HK-2 (cell line): ENCODE data around the gene OPRL1.

ENCODE experiments used
- DNase-seq: peaks from one replicate; pipeline ENCODE4 v3.0.0-alpha.2; 2018; ENCODE audit not compliant: unreplicated experiment

The OPRL1 gene

DNA sequence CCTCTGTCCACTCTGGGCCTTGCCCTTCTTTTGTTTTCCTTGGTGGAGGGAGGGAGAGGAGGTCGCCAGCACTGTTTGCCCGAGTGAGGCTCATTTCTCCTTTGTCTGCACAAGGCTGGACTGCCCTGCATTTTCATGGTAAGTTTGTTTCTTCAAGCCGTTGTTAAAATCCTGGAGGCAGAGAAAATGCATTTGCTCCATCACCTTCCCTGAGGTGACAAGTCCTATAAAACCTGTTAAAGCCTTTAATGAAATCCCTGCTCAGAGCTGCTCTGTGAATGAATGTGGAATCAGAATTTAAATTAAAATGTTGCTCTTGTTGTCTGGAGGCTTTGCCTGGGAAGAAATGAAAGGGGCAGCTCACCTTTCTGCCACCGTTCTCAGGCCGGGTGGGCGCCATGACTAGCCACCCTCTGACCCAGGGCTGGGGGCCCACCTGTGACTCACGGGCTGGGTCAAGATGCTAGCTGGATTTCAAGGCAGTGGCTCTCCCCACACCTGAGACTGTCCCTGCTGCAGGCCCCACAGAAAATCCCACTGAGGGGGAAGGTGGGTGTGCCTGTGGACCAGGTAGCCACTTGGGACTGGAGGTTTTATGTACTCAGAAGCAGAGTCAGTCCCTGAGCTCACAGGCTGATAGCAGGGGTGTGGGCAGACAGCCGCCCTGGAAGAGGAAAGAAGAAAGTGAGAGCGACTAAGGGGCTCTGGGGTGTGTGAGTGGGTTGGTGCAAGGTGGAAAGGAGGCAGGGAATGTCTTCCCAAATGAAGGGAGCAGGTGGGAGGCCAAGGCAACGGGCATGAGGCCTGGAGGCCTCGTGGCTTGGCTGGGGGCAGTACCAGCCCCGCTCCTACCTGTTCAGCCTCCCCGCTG lies 60.4 kb downstream of the OPRL1 start:
- no peak for DNase-seq

DNA sequence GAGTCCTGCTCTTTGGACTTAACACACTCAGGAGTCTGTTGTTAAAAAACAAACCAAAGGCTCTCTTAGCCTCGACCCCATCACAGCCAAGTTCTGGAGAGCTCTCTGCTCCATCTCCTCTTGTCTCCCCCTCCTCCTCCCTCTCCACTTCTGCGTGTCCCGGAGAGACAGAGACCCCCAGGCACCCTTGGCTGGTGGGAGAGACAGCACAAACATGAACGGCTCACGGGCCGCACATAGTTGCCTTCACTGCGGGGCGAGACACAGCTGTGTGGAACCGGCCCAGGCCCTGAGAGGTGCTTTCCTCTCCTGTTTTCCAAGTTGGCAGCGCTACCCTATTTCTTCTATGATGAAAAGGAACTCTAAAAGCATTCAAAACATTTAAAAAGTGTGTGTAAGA lies 61.1 kb downstream of the OPRL1 start:
- no peak for DNase-seq

GRCh38 chr20:64142590-64142989 lies 62.7 kb downstream of the OPRL1 start:
- no peak for DNase-seq

GRCh38 chr20:64143018-64143801 lies 63.3 kb downstream of the OPRL1 start:
- DNase-seq: no peak

DNA sequence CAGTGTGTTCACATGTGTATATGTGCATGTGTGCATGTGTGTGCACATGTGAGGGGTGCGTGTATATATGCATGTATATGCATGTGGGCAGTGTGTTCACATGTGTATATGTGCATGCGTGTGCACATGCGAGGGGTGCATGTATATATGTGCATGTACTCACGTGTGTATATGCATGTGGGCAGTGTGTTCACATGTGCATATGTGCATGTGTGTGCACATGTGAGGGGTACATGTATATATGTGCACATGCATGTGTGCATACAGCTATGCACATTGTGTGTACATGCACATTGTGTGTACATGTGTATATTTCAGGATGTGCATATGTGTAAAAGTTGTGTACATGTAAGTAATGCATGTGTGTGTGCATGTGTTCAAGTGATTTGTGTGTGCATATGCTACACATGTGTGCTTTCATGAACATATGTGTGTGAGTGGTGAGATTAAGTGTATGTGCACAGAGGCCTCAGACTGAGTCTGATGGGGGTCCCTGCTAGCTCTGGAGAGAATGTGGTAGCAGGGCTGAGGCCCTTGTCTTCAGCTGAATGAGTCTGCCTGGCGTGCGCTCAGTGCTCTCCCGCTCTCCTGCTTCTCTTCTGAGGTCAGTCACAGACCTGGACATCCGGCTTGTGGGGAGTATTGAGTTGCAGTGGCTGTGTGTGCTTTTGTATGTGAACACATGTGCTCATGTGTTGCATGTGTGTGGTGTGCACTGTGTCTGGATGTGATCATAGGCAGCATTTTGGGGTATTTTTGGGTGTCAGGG lies 64.4 kb downstream of the OPRL1 start:
- no peak for DNase-seq

GRCh38 chr20:64145458-64146300 lies 65.8 kb downstream of the OPRL1 start:
- DNase-seq: no peak

DNA sequence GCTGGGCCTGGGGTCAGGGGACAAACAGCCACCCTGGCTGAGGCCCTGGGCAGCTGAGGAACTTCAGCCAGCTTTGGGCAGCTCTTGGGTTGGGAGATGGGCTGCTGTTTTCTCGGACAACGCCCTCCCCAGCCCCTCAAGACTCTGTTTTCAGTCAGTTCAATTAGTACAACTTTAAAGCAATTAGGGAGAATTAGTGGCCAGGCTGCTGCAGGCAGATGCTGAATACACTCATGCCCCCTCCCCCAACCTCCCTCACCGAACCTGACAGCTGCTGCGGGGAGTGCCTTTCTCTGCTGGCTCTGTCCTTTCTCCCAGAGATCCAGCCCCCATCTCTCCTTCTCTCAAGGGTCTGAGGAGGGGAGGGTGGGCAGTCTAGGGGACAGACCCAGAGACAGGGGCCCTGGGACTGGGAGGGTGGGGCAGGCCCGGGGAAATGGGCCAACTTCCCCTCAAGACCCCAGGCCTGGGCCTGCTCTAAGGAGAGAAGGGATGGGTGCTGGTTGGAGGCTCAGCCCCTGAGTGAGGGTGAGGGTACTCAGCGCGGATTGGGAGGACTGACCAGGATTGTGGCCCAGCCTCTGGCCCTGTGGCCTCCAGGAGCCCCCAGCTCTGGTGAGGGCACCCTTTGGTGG lies 66.5 kb downstream of the OPRL1 start:
- DNase-seq: no peak

- no peak for DNase-seq
These were observed 67.1 kb downstream of the OPRL1 start for GRCh38 chr20:64146936-64147477.

GRCh38 chr20:64148581-64148980 lies 68.7 kb downstream of the OPRL1 start:
- no peak for DNase-seq

GRCh38 chr20:64149141-64149540 lies 69.3 kb downstream of the OPRL1 start:
- DNase-seq: no peak

DNA sequence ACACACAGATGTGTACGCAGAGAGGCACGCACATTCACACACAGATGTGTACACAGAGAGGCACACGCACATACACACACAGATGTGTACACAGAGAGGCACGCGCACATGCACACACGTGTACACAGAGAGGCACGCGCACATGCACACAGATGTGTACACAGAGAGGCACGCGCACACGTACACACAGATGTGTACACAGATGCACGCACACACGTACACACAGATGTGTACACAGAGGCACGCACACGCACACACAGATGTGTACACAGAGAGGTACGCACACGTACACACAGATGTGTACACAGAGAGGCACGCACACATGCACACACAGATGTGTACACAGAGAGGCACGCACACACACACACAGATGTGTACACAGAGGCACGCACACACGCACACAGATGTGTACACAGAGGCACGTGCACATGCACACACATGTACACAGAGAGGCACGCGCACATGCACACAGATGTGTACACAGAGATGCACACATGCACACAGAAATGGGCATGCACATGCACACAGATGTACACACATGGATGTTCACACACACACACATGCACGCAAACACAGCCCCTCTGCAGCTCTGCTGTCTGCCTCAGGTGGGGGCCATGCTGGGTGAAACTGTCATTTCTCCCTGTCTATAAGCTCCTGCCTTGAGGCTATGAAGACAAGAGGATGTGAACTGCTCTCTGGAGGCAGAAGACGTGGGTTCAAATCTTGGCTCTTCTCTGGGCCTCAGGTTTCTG lies 70.1 kb downstream of the OPRL1 start:
- no peak for DNase-seq
